Brain microvascular endothelial cell (primary cell): ENCODE results near the gene BST1.

Experiments used
- DNase-seq: peaks from one replicate; pipeline ENCODE4 v3.0.0-alpha.2; 2020
- H3K27ac ChIP-seq: fragments of 250-450 bp; sonication (Bioruptor Pico); 2 replicates; pipeline ENCODE4 v1.5.1; 2020; ENCODE audit warnings: mild to moderate bottlenecking, moderate library complexity
- H3K27me3 ChIP-seq: fragments of 250-450 bp; sonication (Bioruptor Pico); replicated peaks from 2 replicates; pipeline ENCODE4 v1.5.1; 2020; ENCODE audit warnings: mild to moderate bottlenecking
- H3K36me3 ChIP-seq: fragments of 250-450 bp; sonication (Bioruptor Pico); replicated peaks from 2 replicates; pipeline ENCODE4 v1.5.1; 2020; ENCODE audit warnings: mild to moderate bottlenecking
- H3K4me3 ChIP-seq: 2 replicates; pipeline ENCODE4 v1.5.1; 2011; ENCODE audit warnings: low read depth, mild to moderate bottlenecking, control low read depth, low read length, moderate library complexity
- CTCF ChIP-seq: IDR thresholded peaks from 2 replicates; pipeline ENCODE4 v1.5.1; 2011; ENCODE audit warnings: low read depth, mild to moderate bottlenecking, moderate library complexity, low read length, control low read depth, inconsistent platforms; ENCODE audit errors: missing control alignments
- in situ Hi-C: cut with HindIII; loops from 2 replicates; pipeline ENCODE4 v1.10.0; 2017; ENCODE audit warnings: low sequenced_read_pairs, low pct_ligation_motif_present

BST1 gene

DNA sequence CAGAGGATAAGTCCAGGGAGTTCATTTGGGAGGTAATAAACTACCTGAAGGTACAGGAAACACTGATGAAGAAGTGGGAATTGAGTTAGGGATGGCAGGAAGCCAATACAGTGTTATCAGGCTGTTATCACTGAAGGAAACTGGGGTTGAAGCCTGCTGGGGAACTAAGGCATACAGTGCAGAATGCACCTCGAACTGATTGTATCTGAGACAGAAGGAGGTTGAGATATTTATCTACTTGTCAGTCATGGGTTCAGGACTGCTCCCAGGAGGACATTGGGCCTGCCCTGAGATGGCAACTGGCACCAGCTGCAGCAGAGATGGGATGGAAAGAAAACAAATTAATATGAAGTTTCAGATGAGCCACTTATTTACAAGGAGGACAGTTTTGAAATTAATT lies 39.8 kb downstream of the BST1 start:
- in situ Hi-C loops, result no loop called here

GRCh38 chr4:15744016-15744545 lies 41.2 kb downstream of the BST1 start:
- TF ChIP-seq CTCF, result no peak
- in situ Hi-C loops, result no loop called here
- Histone ChIP-seq H3K27me3 (no peaks in the 10 kb centered on the region), H3K36me3 (no peaks in the 10 kb centered on the region), H3K27ac (no peak overlapping the region), H3K4me3 (no peak overlapping the region)
- DNase-seq, result no peak

More for the DNA sequence above, 39.8 kb downstream of the BST1 start:
- Histone ChIP-seq H3K36me3 (no peaks in the 10 kb centered on the region), H3K27ac (no peak overlapping the region), H3K27me3 (no peaks in the 10 kb centered on the region), H3K4me3 (no peak overlapping the region)
- no peak for DNase-seq
- no peak for TF ChIP-seq CTCF

- DNase-seq, result no peak
- in situ Hi-C loops, result no loop called here
- no peak overlapping the region for H3K4me3 ChIP-seq
- H3K36me3 ChIP-seq, result no peaks in the 10 kb centered on the region
- no peak for TF ChIP-seq CTCF
- no peak overlapping the region for H3K27ac ChIP-seq
- no peaks in the 10 kb centered on the region for H3K27me3 ChIP-seq
Measured at GRCh38 chr4:15746110-15746509, 43.2 kb downstream of the BST1 start.

GRCh38 chr4:15749001-15749400 lies 46.1 kb downstream of the BST1 start:
- DNase-seq, result no peak
- Histone ChIP-seq H3K27me3 (no peaks in the 10 kb centered on the region), H3K36me3 (no peaks in the 10 kb centered on the region), H3K27ac (no peak overlapping the region), H3K4me3 (no peak overlapping the region)
- in situ Hi-C loops, result no loop called here
- TF ChIP-seq CTCF, result no peak

- Histone ChIP-seq H3K4me3 (no peak overlapping the region), H3K27ac (no peak overlapping the region), H3K36me3 (no peaks in the 10 kb centered on the region), H3K27me3 (no peaks in the 10 kb centered on the region)
- in situ Hi-C loops, result no loop called here
- TF ChIP-seq CTCF, result no peak
- no peak for DNase-seq
Measured at GRCh38 chr4:15751153-15751552, 48.3 kb downstream of the BST1 start.

- no peak for TF ChIP-seq CTCF
- in situ Hi-C loops, result no loop called here
- DNase-seq, result no peak
Measured at GRCh38 chr4:15753081-15753480, 50.2 kb downstream of the BST1 start.

More at GRCh38 chr4:15753081-15753480, 50.2 kb downstream of the BST1 start:
- Histone ChIP-seq H3K27ac (peak overlapping the region; percentile 99), H3K36me3 (no peaks in the 10 kb centered on the region), H3K4me3 (no peak overlapping the region), H3K27me3 (no peaks in the 10 kb centered on the region)
